T-helper 2 cell treated with Interferon-gamma antibody and Interleukin-4, amounts not matched to agents 5 μg/mL and 100 μg/mL, for 36 hours (primary cell): Measurements from ENCODE around the gene CRELD2.
A peak's percentile ranks its signal among the peaks of the same experiment; 100 is the strongest.

Experiments
- DNase-seq: peaks from one replicate; pipeline ENCODE4 v3.0.0; 2021; ENCODE audit warnings: low spot score
- H3K27ac Mint-ChIP-seq: one replicate; pipeline ENCODE4 v1.8.0; 2021; ENCODE audit warnings: mild to moderate bottlenecking, mixed read lengths
- H3K27me3 Mint-ChIP-seq: one replicate; pipeline ENCODE4 v1.8.0; 2021; ENCODE audit warnings: low read depth, mixed read lengths
- H3K36me3 Mint-ChIP-seq: one replicate; pipeline ENCODE4 v1.8.0; 2021; ENCODE audit warnings: low read depth, mixed read lengths
- H3K4me1 Mint-ChIP-seq: one replicate; pipeline ENCODE4 v1.8.0; 2021; ENCODE audit warnings: low read depth, mixed read lengths
- H3K4me3 Mint-ChIP-seq: one replicate; pipeline ENCODE4 v1.8.0; 2022; ENCODE audit warnings: mild to moderate bottlenecking, moderate library complexity, mixed read lengths
- H3K9me3 Mint-ChIP-seq: one replicate; pipeline ENCODE4 v1.8.0; 2021; ENCODE audit warnings: mixed read lengths

The CRELD2 gene

DNA sequence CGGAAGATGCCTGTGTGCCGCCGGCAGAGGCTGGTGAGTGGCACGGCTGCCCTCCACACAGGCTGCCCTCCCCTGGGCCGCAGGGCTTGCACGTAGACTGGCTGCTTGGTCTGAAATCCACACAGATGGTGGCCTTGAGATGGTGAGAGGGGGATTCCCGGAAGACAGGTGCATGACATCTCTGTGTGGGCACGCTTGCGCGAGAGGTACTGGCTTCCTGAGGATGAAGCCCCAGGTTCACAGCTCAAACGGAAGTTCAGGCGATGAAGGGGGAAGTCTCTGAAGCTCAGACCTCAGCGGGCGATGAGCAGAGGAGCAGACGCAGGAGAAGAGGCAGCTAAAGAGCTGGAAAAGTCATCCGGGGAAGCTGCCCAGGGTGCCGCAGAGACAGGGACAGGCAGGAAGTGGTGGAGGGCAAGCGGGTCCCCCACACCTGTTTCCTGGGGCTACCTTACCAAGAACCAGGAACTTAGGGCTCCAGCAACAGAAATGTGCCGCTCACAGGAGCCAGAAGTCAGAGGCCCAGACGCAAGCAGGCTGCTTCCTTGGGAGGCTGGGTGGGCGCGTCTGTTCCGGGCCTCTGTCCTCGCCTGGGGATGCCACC is 7.2 kb downstream of the CRELD2 start:
- H3K4me1 Mint-ChIP-seq, result peaks cover 16% of the 10 kb centered on the region

GRCh38 chr22:49926916-49927315 is 8.5 kb downstream of the CRELD2 start:
- Mint-ChIP-seq H3K36me3 (peaks cover 21% of the 10 kb centered on the region), H3K27me3 (no peaks in the 10 kb centered on the region), H3K27ac (peak overlapping the region; percentile 80), H3K9me3 (no peaks in the 10 kb centered on the region), H3K4me3 (no peak overlapping the region), H3K4me1 (peaks cover 23% of the 10 kb centered on the region)
- no peak for DNase-seq

More for the DNA sequence above, 7.2 kb downstream of the CRELD2 start:
- Mint-ChIP-seq H3K4me3 (peak overlapping the region; percentile 70), H3K9me3 (no peaks in the 10 kb centered on the region), H3K36me3 (peaks cover 26% of the 10 kb centered on the region), H3K27ac (peak overlapping the region; percentile 88), H3K27me3 (no peaks in the 10 kb centered on the region)
- DNase-seq, result peak; percentile 40

GRCh38 chr22:49927483-49928184 is 9.2 kb downstream of the CRELD2 start:
- Mint-ChIP-seq H3K27me3 (no peaks in the 10 kb centered on the region), H3K27ac (peak overlapping the region; percentile 80), H3K9me3 (no peaks in the 10 kb centered on the region), H3K4me3 (no peak overlapping the region), H3K36me3 (peaks cover 18% of the 10 kb centered on the region), H3K4me1 (peaks cover 23% of the 10 kb centered on the region)
- DNase-seq, result no peak

- H3K27ac Mint-ChIP-seq, result no peak overlapping the region
- H3K4me3 Mint-ChIP-seq, result no peak overlapping the region
Measured at GRCh38 chr22:49928185-49928495, 9.7 kb downstream of the CRELD2 start.

GRCh38 chr22:49928555-49929210 is 10.2 kb downstream of the CRELD2 start:
- H3K36me3 Mint-ChIP-seq, result peaks cover 20% of the 10 kb centered on the region

More at GRCh38 chr22:49928185-49928495, 9.7 kb downstream of the CRELD2 start:
- H3K27me3 Mint-ChIP-seq, result no peaks in the 10 kb centered on the region
- no peaks in the 10 kb centered on the region for H3K9me3 Mint-ChIP-seq
- peaks cover 20% of the 10 kb centered on the region for H3K36me3 Mint-ChIP-seq
- no peak for DNase-seq
- peaks cover 27% of the 10 kb centered on the region for H3K4me1 Mint-ChIP-seq

GRCh38 chr22:49929211-49929979 is 11.0 kb downstream of the CRELD2 start:
- H3K4me1 Mint-ChIP-seq, result peaks cover 29% of the 10 kb centered on the region
- no peaks in the 10 kb centered on the region for H3K9me3 Mint-ChIP-seq
- H3K27ac Mint-ChIP-seq, result no peak overlapping the region
- peak; percentile 75 for DNase-seq
- H3K4me3 Mint-ChIP-seq, result no peak overlapping the region
- H3K36me3 Mint-ChIP-seq, result peaks cover 17% of the 10 kb centered on the region
- no peaks in the 10 kb centered on the region for H3K27me3 Mint-ChIP-seq

More at GRCh38 chr22:49928555-49929210, 10.2 kb downstream of the CRELD2 start:
- Mint-ChIP-seq H3K4me1 (peaks cover 29% of the 10 kb centered on the region), H3K27ac (no peak overlapping the region), H3K9me3 (no peaks in the 10 kb centered on the region), H3K27me3 (no peaks in the 10 kb centered on the region), H3K4me3 (no peak overlapping the region)
- no peak for DNase-seq

- peaks cover 16% of the 10 kb centered on the region for H3K36me3 Mint-ChIP-seq
- H3K9me3 Mint-ChIP-seq, result no peaks in the 10 kb centered on the region
- H3K27me3 Mint-ChIP-seq, result no peaks in the 10 kb centered on the region
- no peak overlapping the region for H3K27ac Mint-ChIP-seq
- no peak overlapping the region for H3K4me3 Mint-ChIP-seq
- peaks cover 28% of the 10 kb centered on the region for H3K4me1 Mint-ChIP-seq
- no peak for DNase-seq
Measured at GRCh38 chr22:49929994-49930575, 11.7 kb downstream of the CRELD2 start.

GRCh38 chr22:49930596-49931412 is 12.4 kb downstream of the CRELD2 start:
- DNase-seq, result peak; percentile 48
- H3K4me3 Mint-ChIP-seq, result peak overlapping the region; percentile 30
- H3K27ac Mint-ChIP-seq, result peak overlapping the region; percentile 60

GRCh38 chr22:49933236-49934159 is 15.1 kb downstream of the CRELD2 start:
- Mint-ChIP-seq H3K4me3 (peak overlapping the region; percentile 59), H3K9me3 (no peaks in the 10 kb centered on the region), H3K27me3 (no peaks in the 10 kb centered on the region), H3K27ac (peak overlapping the region; percentile 65), H3K36me3 (peaks cover 2% of the 10 kb centered on the region), H3K4me1 (peaks cover 17% of the 10 kb centered on the region)
- DNase-seq, result no peak

More at GRCh38 chr22:49930596-49931412, 12.4 kb downstream of the CRELD2 start:
- Mint-ChIP-seq H3K4me1 (peaks cover 22% of the 10 kb centered on the region), H3K9me3 (no peaks in the 10 kb centered on the region), H3K27me3 (no peaks in the 10 kb centered on the region), H3K36me3 (peaks cover 10% of the 10 kb centered on the region)

GRCh38 chr22:49934160-49934890 is 15.9 kb downstream of the CRELD2 start:
- peak; percentile 45 for DNase-seq
- Mint-ChIP-seq H3K4me1 (peaks cover 17% of the 10 kb centered on the region), H3K27me3 (no peaks in the 10 kb centered on the region)

DNA sequence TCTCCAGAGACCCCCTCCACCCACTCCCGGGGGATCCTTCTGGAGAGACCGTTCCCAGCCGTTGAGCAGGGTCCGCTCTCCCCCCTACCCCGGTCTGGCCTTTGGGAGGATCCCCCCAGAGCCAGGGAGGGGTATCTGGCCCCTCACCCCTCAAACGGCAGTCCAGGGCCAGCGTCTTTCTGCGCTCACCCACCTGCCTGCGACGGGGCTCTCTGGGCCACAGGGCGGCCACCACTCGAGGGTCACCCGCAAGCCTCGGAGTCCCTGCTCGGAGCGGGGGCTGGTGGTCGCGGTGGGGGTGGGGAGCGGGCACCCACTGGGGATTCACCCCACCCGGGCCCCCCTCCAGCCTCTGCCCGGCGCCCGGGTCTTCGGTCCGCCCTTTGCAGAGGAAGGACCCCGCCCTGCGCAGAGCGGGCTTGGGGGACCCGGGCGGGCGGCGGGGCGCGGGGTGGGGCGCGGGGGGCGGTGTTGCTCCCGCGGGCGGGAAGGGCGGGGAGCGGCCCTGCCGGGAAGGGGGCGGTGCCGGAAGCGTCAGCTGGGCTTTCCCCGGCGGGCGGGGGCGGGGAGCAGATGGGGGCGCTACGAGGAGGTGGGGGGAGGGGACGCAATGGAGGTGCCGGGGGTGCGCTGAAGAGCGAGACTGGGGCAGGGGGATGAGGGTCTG is 16.6 kb downstream of the CRELD2 start:
- Mint-ChIP-seq H3K27me3 (no peaks in the 10 kb centered on the region), H3K27ac (peak overlapping the region; percentile 73), H3K9me3 (no peaks in the 10 kb centered on the region), H3K36me3 (peaks cover 2% of the 10 kb centered on the region), H3K4me3 (peak overlapping the region; percentile 61), H3K4me1 (peaks cover 17% of the 10 kb centered on the region)
- DNase-seq, result peak; percentile 83

More at GRCh38 chr22:49934160-49934890, 15.9 kb downstream of the CRELD2 start:
- Mint-ChIP-seq H3K27ac (peak overlapping the region; percentile 55), H3K4me3 (peak overlapping the region; percentile 59), H3K36me3 (peaks cover 2% of the 10 kb centered on the region), H3K9me3 (no peaks in the 10 kb centered on the region)
